Neural progenitor cell (in vitro differentiated cells): ENCODE results near the gene AKR7A3. TPM values are rescaled to one million over a fixed set of nuclear protein-coding genes. Genes with fewer than 3 reads are reported as not detected.

ENCODE experiments used
- DNase-seq: peaks from one replicate; pipeline ENCODE4 v3.0.0-alpha.2; 2016; ENCODE audit warnings: low spot score
- H2AFZ ChIP-seq: fragments of 200-600 bp; sonication (generic); replicated peaks from 2 replicates; pipeline ENCODE4 v1.6.1; 2016; ENCODE audit warnings: antibody characterized with exemption
- H3F3A ChIP-seq: fragments of 200-600 bp; sonication (generic); 2 replicates; pipeline ENCODE4 v1.6.1; 2016; ENCODE audit warnings: antibody characterized with exemption, low read depth
- H3K27ac ChIP-seq: fragments of 200-600 bp; sonication (generic); 2 replicates; pipeline ENCODE4 v1.5.1; 2016; ENCODE audit warnings: mild to moderate bottlenecking
- H3K27me3 ChIP-seq: fragments of 200-600 bp; sonication (generic); 2 replicates; pipeline ENCODE4 v1.6.1; 2016; ENCODE audit warnings: mild to moderate bottlenecking, moderate library complexity
- H3K36me3 ChIP-seq: fragments of 200-600 bp; sonication (generic); 2 replicates; pipeline ENCODE4 v1.5.1; 2016
- H3K4me1 ChIP-seq: fragments of 200-600 bp; sonication (generic); 2 replicates; pipeline ENCODE4 v1.6.1; 2016; ENCODE audit warnings: mixed run types
- H3K4me2 ChIP-seq: fragments of 200-600 bp; sonication (generic); 2 replicates; pipeline ENCODE4 v1.6.1; 2016
- H3K4me3 ChIP-seq: fragments of 200-600 bp; sonication (generic); 2 replicates; pipeline ENCODE4 v1.5.1; 2016
- H3K79me2 ChIP-seq: fragments of 200-600 bp; sonication (generic); 2 replicates; pipeline ENCODE4 v1.6.1; 2016; ENCODE audit warnings: low read depth
- H3K9ac ChIP-seq: fragments of 200-600 bp; sonication (generic); 2 replicates; pipeline ENCODE4 v1.6.1; 2016
- H3K9me3 ChIP-seq: fragments of 200-600 bp; sonication (generic); 2 replicates; pipeline ENCODE4 v1.5.1; 2016; ENCODE audit warnings: low read depth
- H4K20me1 ChIP-seq: fragments of 200-600 bp; sonication (generic); 2 replicates; pipeline ENCODE4 v1.6.1; 2016; ENCODE audit warnings: low read depth
- H3K27ac Mint-ChIP-seq: 3 replicates; pipeline ENCODE4 v1.8.0; 2021; ENCODE audit warnings: mixed read lengths
- H3K27me3 Mint-ChIP-seq: 2 replicates; pipeline ENCODE4 v1.8.0; 2022; ENCODE audit warnings: low read depth, mild to moderate bottlenecking, inconsistent platforms, moderate library complexity, mixed read lengths; ENCODE audit not compliant: insufficient read depth
- H3K36me3 Mint-ChIP-seq: 3 replicates; pipeline ENCODE4 v1.8.0; 2021; ENCODE audit warnings: mixed read lengths
- H3K4me1 Mint-ChIP-seq: 3 replicates; pipeline ENCODE4 v1.8.0; 2021; ENCODE audit warnings: mixed read lengths
- H3K4me3 Mint-ChIP-seq: 3 replicates; pipeline ENCODE4 v1.8.0; 2021; ENCODE audit warnings: mild to moderate bottlenecking, moderate library complexity, mixed read lengths
- H3K9me3 Mint-ChIP-seq: 3 replicates; pipeline ENCODE4 v1.8.0; 2020; ENCODE audit warnings: mixed read lengths
- EZH2 ChIP-seq: fragments of 200-600 bp; sonication (generic); IDR thresholded peaks from 2 replicates; pipeline ENCODE4 v1.6.1; 2017; ENCODE audit warnings: antibody characterized with exemption, mild to moderate bottlenecking, moderate library complexity
- EZH2phosphoT487 ChIP-seq: fragments of 200-600 bp; sonication (generic); IDR thresholded peaks from 2 replicates; pipeline ENCODE4 v1.6.1; 2017; ENCODE audit warnings: antibody characterized with exemption
- total RNA-seq: library from RNA; depleted of rRNA; stranded (reverse); fragments of >200 nt; gene quantifications from 2 replicates; pipeline ENCODE4 v1.2.3, GENCODE V29; 2015; ENCODE audit warnings: low replicate concordance
- TF ChIP-seq, protein P1 (sequence below): fragments of 200-600 bp; sonication (generic); IDR thresholded peaks from 2 replicates; pipeline ENCODE4 v1.5.1; 2017; ENCODE audit warnings: antibody characterized with exemption, mild to moderate bottlenecking

Gene AKR7A3
- total RNA-seq, 1 donor from 2014 or later, result not detected

DNA sequence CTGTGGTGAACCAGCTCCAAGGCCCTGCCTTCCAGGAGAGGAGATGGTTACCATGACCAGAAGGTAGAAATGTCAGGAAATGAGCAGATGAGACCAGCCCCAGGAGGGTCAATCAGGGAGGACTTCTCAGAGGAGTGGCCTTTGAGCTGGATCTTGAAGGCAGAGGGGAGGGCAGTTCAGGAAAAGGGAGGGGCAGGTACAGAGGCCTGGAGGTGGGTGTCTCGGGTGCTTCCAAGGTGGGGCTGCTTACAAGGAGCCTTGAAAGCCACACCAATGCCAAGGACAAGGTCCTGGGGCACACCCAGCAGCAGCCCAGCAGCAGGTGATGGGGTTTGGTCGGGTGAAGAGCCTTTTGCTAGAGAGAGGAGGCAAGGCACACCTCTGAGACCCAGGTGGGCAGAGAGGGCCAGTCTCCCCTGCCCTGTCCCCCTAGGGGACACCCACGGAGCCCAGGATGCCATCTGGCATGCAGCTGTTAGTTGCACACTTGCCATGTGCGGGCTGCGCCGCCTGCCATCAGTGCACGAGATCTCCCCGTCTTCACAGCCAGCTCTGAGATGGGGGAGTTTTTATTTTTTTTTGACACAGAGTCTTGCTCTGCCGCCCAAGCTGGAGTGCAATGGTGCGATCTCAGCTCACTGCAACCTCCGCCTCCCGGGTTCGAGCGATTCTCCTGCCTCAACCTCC is 42.0 kb upstream of the AKR7A3 start:
- Histone ChIP-seq H3K27me3 (no peaks in the 10 kb centered on the region), H3K9me3 (no peaks in the 10 kb centered on the region), H3F3A (no peaks in the 10 kb centered on the region), H3K4me1 (no peaks in the 10 kb centered on the region), H3K4me3 (no peak overlapping the region), H2AFZ (no peak overlapping the region), H3K36me3 (no peaks in the 10 kb centered on the region), H3K4me2 (no peak overlapping the region), H3K79me2 (no peaks in the 10 kb centered on the region), H3K9ac (no peak overlapping the region), H3K27ac (no peak overlapping the region), H4K20me1 (no peaks in the 10 kb centered on the region)
- Mint-ChIP-seq H3K27ac (no peak overlapping the region), H3K4me1 (no peaks in the 10 kb centered on the region), H3K4me3 (no peak overlapping the region), H3K36me3 (peaks cover 3% of the 10 kb centered on the region), H3K9me3 (no peaks in the 10 kb centered on the region), H3K27me3 (no peaks in the 10 kb centered on the region)
- no peak for DNase-seq
- no peak for TF ChIP-seq EZH2
- TF ChIP-seq, protein P1, sequence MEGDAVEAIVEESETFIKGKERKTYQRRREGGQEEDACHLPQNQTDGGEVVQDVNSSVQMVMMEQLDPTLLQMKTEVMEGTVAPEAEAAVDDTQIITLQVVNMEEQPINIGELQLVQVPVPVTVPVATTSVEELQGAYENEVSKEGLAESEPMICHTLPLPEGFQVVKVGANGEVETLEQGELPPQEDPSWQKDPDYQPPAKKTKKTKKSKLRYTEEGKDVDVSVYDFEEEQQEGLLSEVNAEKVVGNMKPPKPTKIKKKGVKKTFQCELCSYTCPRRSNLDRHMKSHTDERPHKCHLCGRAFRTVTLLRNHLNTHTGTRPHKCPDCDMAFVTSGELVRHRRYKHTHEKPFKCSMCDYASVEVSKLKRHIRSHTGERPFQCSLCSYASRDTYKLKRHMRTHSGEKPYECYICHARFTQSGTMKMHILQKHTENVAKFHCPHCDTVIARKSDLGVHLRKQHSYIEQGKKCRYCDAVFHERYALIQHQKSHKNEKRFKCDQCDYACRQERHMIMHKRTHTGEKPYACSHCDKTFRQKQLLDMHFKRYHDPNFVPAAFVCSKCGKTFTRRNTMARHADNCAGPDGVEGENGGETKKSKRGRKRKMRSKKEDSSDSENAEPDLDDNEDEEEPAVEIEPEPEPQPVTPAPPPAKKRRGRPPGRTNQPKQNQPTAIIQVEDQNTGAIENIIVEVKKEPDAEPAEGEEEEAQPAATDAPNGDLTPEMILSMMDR, result no peak
- no peak for TF ChIP-seq EZH2phosphoT487

DNA sequence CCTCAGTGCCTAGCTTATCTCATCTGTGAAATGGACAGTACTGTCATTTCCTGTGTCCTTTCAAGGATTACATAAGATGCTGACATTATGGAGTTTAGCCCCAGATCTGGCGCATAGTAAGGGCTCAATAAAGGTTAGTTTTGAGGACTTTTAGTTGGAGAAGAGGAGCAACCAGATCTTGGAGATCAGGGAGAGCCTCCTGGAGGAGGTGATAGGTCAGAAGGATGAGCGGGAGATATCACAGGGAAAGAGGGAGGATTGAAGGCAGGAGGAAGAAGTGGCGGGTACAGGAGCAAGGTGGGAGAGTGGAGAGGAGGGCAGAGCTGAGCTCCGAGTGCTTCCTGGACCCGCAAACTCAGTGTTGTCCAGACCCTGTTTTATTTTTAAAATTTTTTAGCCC is 41.0 kb upstream of the AKR7A3 start:
- Mint-ChIP-seq H3K36me3 (peaks cover 3% of the 10 kb centered on the region), H3K27me3 (no peaks in the 10 kb centered on the region), H3K27ac (no peak overlapping the region), H3K9me3 (no peaks in the 10 kb centered on the region), H3K4me1 (no peaks in the 10 kb centered on the region), H3K4me3 (no peak overlapping the region)
- Histone ChIP-seq H3K4me2 (no peak overlapping the region), H3K36me3 (no peaks in the 10 kb centered on the region), H3K27ac (no peak overlapping the region), H3K4me1 (no peaks in the 10 kb centered on the region), H3K79me2 (no peaks in the 10 kb centered on the region), H3F3A (no peaks in the 10 kb centered on the region), H3K4me3 (no peak overlapping the region), H3K9me3 (no peaks in the 10 kb centered on the region), H3K9ac (no peak overlapping the region), H2AFZ (no peak overlapping the region), H3K27me3 (no peaks in the 10 kb centered on the region), H4K20me1 (no peaks in the 10 kb centered on the region)
- DNase-seq, result no peak
- no peak for TF ChIP-seq EZH2phosphoT487
- no peak for TF ChIP-seq EZH2
- TF ChIP-seq, protein P1, result no peak

DNA sequence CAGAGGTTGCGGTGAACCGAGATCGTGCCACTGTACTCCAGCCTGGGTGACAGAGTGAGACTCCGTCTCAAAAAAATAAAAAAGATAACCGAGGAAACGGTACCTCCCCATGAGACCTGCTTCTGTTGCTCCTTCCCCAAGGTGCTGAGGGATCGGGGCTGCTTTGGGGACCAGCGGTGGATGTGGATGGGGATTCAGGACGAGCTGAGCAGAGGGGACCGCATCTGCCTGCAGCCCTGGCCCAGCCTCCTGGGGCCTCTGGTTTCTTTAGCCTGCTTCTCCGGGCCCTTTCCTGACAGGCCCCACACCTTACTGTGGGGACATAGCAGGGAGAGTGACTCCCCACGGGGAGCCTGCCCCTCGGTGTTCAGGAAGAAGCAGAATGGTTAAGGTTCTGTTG is 40.6 kb upstream of the AKR7A3 start:
- Histone ChIP-seq H3K4me3 (no peak overlapping the region), H3K9me3 (no peaks in the 10 kb centered on the region), H3K79me2 (no peaks in the 10 kb centered on the region), H3F3A (no peaks in the 10 kb centered on the region), H3K27me3 (no peaks in the 10 kb centered on the region), H3K36me3 (no peaks in the 10 kb centered on the region), H2AFZ (no peak overlapping the region), H3K4me2 (no peak overlapping the region), H3K9ac (no peak overlapping the region), H3K4me1 (no peaks in the 10 kb centered on the region), H4K20me1 (no peaks in the 10 kb centered on the region), H3K27ac (no peak overlapping the region)
- Mint-ChIP-seq H3K27ac (no peak overlapping the region), H3K4me3 (no peak overlapping the region), H3K27me3 (no peaks in the 10 kb centered on the region), H3K36me3 (peaks cover 3% of the 10 kb centered on the region), H3K9me3 (no peaks in the 10 kb centered on the region), H3K4me1 (no peaks in the 10 kb centered on the region)
- TF ChIP-seq EZH2phosphoT487 (no peak), EZH2 (no peak)
- no peak for DNase-seq

DNA sequence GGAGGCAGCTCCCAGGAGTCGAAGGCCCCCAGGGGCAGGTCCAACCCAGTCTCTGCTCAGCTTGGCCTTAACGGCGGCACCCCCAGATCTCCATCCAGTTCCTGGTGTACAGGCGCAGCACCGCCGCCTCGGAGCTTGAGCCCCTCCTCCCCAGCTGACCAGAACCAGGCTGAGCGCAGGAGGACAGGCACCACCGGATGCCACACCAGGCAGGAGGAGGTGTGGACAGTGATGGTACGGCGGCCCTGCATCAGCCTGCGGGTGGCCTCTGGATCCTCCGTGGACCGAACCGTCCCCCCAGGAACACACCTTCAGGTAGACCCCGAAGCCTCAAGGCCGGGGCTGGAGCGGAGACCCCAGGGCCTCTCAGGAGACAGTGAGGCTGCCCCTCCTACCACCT is 39.9 kb upstream of the AKR7A3 start:
- no peaks in the 10 kb centered on the region for H4K20me1 ChIP-seq
- DNase-seq, result no peak
- Mint-ChIP-seq H3K27ac (no peak overlapping the region), H3K4me3 (no peak overlapping the region), H3K27me3 (no peaks in the 10 kb centered on the region), H3K36me3 (peaks cover 3% of the 10 kb centered on the region), H3K4me1 (no peaks in the 10 kb centered on the region), H3K9me3 (no peaks in the 10 kb centered on the region)
- no peak overlapping the region for H3K9ac ChIP-seq
- H3K36me3 ChIP-seq, result no peaks in the 10 kb centered on the region
- H3K27ac ChIP-seq, result no peak overlapping the region
- H3K4me2 ChIP-seq, result no peak overlapping the region
- no peaks in the 10 kb centered on the region for H3K4me1 ChIP-seq
- H3K9me3 ChIP-seq, result no peaks in the 10 kb centered on the region
- no peaks in the 10 kb centered on the region for H3K79me2 ChIP-seq
- H2AFZ ChIP-seq, result no peak overlapping the region
- no peaks in the 10 kb centered on the region for H3K27me3 ChIP-seq
- TF ChIP-seq, protein P1, result no peak
- no peak for TF ChIP-seq EZH2
- no peak for TF ChIP-seq EZH2phosphoT487
- H3F3A ChIP-seq, result no peaks in the 10 kb centered on the region
- no peak overlapping the region for H3K4me3 ChIP-seq
